ENCODE data around the gene CD164L2.

CD164L2 gene

GRCh38 chr1:27383661-27384060 is 528 bp upstream of the CD164L2 start:
- TF ChIP-seq CTCF (conservative IDR thresholded peaks at IDR 0.05; ENCODE audit: low read length) = no peak
- DNase-seq (ENCODE audit: low read depth) = no peak
- H3K4me3 ChIP-seq (ENCODE audit: low read length) = no peak overlapping the region

- DNase-seq (ENCODE audit: low read depth) = no peak
- TF ChIP-seq CTCF (conservative IDR thresholded peaks at IDR 0.05; ENCODE audit: low read length) = no peak
- no peak overlapping the region for H3K4me3 ChIP-seq (ENCODE audit: low read length)
Observed at GRCh38 chr1:27381969-27382762, 967 bp downstream of the CD164L2 start.

GRCh38 chr1:27380766-27381733 is 2.1 kb downstream of the CD164L2 start:
- DNase-seq (ENCODE audit: low read depth) = no peak
- TF ChIP-seq CTCF (conservative IDR thresholded peaks at IDR 0.05; ENCODE audit: low read length) = no peak

GRCh38 chr1:27380224-27380623 is 2.9 kb downstream of the CD164L2 start:
- no peak for DNase-seq (ENCODE audit: low read depth)
- H3K4me3 ChIP-seq (ENCODE audit: low read length) = no peak overlapping the region
- no peak for TF ChIP-seq CTCF (conservative IDR thresholded peaks at IDR 0.05; ENCODE audit: low read length)

More at GRCh38 chr1:27380766-27381733, 2.1 kb downstream of the CD164L2 start:
- no peak overlapping the region for H3K4me3 ChIP-seq (ENCODE audit: low read length)

- DNase-seq (ENCODE audit: low read depth) = no peak
- TF ChIP-seq CTCF (conservative IDR thresholded peaks at IDR 0.05; ENCODE audit: low read length) = no peak
- no peak overlapping the region for H3K4me3 ChIP-seq (ENCODE audit: low read length)
Observed at GRCh38 chr1:27379564-27380122, 3.5 kb downstream of the CD164L2 start.

GRCh38 chr1:27377760-27378495 is 5.2 kb downstream of the CD164L2 start:
- TF ChIP-seq CTCF (conservative IDR thresholded peaks at IDR 0.05; ENCODE audit: low read length) = no peak
- DNase-seq (ENCODE audit: low read depth) = no peak
- no peak overlapping the region for H3K4me3 ChIP-seq (ENCODE audit: low read length)
